HG02763 (cell line): ENCODE data around the gene ANXA11.
"Not testable (repeated sequence)": the region's sequence is repeated elsewhere in the genome, so short reads cannot be mapped to it uniquely, and the experiment has no call there.

Experiments used
- ATAC-seq: cut with Tn5 transposase; IDR thresholded peaks from one replicate; pipeline ENCODE4 v1.9.1; 2021; ENCODE audit warnings: mild to moderate bottlenecking, moderate library complexity; ENCODE audit not compliant: unreplicated experiment

ANXA11 gene

DNA sequence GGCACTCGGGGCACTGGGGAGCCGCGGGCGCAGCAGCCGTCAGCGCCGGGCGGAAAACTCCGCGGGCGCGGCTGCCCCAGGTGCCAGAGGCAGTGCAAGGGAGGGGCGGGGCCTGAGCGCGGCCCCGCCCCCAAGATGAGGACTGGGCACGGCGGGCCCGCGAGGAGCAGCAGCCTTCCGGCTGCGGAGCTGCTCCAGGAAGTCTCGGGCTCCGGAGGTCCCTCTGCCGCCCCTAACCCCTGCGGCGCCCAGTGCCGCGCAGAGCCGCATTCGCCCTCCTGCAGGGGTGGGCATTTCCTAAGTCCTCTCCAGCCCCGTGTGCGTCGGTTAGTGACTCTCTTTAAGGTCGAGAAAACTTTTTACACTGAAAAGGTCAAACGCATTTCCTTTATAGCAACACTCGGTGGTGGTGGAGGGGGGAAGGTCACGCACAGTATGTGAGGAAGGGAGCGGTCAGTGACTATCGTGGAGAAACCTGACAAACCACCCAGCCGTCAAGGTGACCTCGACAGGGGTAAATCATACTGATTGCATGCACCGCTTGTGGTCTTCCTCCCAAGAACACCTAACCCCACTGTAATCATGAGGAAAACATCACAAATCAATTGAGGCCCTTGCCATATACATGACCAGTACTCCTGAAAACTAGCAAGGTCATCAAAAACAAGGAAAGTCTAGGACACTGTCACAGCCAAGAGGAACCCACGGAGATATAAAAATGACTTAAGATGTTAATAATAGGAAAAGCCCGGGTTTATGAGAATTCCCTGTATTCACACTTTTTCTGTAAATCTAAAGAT lies at the start of gene ANXA11:
Gene ANXA11 (minus strand): TSS at position 61 of the 800 bp plus-strand sequence. CDS start 32,676 bp downstream, outside the sequence.
- peak; percentile 81 for ATAC-seq

DNA sequence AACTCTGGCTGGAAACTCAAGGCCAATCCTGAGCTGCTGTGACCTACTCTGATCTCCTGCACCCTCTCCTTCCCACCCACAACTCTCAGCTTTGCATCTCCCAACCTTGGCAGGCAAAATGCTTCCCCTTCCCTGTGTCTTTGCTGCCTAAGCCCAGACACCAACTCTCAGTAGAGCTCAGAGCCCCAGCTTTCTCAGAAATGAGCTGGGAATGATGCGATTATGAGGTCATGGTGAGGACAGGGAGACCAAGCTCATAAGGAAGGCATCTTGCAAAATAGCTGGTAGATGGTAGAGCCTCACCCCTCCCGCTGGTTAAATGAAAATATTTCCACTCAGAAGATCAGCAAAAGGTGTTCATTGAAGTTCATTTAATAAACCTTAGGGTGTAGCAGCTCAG lies 49.4 kb upstream of the ANXA11 start:
- ATAC-seq, result not testable (repeated sequence)

DNA sequence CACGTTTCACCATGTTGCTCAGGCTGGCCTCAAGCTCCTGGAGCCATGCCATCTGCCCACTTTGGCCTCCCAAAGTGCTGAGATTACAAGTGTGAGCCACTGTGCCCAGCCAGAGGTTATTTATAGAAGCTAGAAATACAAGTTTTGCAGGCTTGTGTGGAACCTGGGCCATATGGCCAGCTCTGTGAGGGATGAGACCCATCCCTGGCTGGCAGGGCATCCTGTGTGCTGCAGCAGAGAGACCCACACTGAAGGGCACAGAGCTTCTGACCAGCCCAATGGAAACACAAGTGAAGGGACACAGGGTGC lies 48.6 kb upstream of the ANXA11 start:
- ATAC-seq, result peak; percentile 7

DNA sequence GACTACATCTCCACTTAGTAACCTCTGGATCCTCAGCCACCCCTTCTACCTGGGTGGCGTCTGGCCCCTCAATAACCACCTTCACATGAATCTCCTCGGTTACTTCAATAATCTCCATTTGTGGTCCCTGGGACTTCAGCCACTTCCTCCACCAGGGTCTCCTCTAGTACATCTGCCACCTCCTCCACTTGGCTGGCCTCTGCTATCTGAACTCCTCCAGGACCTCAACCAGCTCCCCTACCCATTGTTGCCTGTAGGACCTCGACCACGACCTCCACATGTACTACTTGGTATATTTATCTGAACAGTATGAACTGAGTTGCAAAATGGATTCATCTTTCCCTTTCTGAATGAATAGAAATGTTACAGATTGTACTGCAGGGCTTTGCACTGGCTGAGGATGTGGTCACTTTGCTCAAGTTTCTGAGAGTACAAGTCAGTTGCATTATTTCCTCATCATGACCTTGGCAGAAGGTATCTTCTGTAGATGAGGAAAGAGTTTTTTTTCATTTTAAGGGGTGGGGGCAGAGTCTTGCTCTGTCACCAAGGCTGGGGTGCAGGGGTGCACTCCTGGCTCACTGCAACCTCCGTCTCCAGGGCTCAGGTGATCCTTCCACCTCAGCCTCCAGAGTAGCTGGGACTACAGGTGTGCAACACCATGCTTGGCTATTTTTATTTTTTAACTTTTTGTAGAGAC lies 48.1 kb upstream of the ANXA11 start:
- ATAC-seq, result peak; percentile 67

DNA sequence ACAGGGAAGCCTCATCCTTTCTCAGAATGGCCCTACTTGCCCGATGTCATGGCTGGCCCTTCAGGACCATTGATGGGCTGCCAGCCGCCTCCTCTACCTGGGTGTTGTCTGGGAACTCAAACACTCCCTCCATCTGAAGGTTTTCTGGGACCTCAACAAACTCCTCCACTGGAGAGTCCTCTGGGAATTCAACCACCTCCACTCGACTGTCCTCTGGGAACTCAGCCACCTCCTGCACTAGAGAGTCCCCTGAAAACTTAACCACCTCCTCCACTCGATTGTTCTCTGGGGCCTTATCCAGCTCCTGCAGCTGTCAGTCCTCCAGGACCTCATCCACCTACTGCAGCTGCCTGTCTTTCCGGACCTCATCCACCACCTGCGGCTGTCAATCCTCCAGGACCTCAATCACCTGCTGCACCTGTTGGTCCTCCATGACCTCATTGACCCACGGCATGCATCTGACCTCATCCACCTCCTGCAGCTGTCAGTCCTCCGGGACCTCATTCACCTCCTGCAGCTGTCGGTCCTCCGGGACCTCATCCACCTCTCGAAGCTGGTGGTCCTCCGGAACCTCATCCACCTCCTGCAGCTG lies 47.1 kb upstream of the ANXA11 start:
- ATAC-seq, result no peak

DNA sequence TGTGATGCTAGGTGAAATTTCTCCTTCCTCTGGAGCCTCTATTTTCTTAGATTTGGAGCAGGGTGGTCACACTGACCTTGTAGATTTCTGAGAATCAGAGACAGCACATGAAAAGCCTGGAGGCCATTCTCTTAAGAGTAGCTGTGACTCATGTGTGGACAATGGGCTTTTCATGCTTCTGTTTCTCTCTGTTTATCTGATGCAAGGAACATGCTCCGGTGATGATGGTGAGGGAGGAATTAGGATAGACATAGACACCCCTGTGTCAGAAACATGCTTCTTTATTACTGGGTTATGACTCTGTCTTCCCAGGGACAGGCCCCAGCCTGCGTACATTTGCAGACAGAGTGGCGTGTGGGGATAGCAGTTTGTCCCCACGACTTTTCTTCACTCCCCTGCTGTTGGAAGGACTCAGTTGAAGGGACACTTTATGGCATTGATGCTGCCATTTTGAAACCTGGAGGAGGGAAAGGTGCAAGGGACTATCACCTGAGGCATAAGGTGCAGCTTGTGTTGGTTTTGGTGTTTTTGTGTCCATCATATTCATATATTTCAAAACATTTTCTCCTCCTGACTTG lies 46.5 kb upstream of the ANXA11 start:
- not testable (repeated sequence) for ATAC-seq

DNA sequence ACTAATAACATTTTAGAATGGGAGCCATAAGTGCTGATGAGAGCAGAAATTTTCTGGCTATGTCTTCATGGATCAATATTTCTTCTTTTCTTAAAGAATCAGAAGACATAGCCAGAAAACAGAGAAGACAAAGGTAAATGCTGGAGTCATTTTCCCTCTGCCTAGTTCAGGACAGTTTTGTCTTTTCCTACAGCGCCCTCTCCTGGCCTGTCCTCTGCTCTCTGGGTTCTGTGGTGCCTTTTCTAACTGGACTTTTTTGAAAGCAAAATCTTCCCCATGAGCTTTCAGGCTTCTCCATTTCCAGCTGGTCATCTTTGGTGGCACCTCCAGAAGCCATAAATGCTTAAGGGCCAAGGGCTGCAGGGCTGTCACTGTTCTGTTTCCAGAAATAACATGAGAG lies 45.1 kb upstream of the ANXA11 start:
- ATAC-seq, result not testable (repeated sequence)

DNA sequence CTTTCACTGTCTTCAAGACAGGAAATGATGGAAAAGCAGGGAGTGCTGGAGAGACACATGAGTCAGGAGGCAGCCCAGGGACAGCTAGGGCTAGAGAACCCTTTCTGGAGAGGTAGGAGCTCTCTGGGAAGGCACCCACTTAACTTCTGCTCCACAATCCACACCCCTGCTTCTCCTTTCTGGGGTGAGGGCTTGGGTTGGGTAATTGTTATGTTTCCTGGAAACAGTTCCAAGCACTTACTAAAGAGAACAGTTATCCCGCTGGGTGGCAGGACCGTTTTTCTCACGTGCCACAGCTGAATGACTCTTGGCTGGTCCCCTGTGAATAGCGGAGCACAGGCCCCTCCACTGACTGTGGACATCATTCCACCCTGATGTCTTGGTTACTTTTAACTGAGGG lies 44.6 kb upstream of the ANXA11 start:
- ATAC-seq, result not testable (repeated sequence)

DNA sequence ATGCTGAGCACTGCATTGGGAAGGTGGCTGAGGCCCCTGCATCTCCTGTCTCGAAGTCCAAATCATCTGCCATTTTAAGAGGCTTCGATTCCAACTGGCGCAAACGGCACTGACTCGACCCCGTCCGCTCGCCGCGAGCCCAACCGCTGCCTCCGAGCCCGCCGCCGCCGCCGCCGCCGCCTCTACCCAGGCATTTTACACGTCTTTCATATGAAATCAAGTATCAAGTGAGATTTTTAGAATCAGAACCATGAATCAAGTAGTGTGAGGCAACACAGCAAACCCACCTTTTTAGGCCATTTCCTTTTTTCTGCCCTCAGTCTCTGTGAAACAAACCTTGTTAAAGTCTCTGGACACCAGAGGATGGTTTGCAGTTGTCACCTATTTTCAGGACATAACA lies 42.3 kb upstream of the ANXA11 start:
- ATAC-seq, result not testable (repeated sequence)

DNA sequence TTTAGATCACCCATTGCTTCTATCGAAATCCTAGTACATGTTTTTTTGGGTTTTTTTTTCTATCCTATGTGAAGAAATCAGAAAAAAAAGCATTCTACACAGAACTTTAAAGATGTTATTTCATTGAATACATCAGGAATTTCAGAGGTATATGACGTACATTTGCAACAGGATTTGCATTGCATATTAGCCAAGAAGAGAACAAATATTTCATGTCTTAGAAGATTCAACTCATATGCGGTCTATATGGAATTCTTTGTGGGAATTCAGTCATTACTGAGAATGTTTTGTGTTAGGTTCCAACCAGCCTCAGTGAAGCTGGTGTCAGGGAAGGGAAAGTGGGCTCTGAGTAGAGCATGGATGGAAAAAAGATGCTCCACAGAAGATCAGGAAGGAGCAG lies 39.0 kb upstream of the ANXA11 start:
- not testable (repeated sequence) for ATAC-seq

DNA sequence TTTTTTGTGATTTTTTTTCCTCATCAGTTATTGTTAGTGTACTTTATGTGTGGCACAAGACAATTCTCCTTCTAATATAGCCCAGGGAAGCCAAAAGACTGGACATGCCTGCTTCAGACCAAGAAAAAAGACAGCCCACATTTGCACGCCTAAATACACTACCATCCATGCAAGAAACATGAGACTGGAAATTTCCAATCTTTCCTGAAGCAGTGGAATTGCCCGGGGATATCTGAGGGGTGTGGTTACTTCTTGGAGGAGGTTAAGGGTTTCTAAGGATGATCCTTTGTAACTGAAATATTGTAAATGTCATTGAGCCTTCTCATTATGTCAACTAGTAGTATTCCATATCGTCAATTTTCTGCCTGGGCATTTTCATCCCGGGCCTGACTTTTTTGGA lies 37.0 kb upstream of the ANXA11 start:
- ATAC-seq, result not testable (repeated sequence)

DNA sequence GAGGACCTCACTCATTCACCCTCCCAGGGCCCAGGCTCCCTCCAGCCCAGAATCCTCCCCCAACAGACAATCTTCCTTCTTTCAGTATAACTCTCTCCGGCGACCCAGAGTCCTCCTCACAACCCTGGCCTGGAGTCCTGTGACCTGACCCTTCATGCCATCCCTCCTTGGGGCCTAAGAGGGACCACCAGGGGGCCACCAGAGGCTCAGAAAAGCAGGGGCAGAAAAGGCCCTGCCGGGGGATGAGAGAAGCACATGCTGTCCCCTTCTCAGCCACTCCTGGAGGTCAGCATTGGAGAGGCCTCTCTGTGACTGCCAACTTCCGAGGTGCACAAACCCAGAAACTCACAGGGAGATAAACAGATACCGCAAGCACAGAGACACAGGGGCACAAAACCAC lies 31.1 kb upstream of the ANXA11 start:
- not testable (repeated sequence) for ATAC-seq

DNA sequence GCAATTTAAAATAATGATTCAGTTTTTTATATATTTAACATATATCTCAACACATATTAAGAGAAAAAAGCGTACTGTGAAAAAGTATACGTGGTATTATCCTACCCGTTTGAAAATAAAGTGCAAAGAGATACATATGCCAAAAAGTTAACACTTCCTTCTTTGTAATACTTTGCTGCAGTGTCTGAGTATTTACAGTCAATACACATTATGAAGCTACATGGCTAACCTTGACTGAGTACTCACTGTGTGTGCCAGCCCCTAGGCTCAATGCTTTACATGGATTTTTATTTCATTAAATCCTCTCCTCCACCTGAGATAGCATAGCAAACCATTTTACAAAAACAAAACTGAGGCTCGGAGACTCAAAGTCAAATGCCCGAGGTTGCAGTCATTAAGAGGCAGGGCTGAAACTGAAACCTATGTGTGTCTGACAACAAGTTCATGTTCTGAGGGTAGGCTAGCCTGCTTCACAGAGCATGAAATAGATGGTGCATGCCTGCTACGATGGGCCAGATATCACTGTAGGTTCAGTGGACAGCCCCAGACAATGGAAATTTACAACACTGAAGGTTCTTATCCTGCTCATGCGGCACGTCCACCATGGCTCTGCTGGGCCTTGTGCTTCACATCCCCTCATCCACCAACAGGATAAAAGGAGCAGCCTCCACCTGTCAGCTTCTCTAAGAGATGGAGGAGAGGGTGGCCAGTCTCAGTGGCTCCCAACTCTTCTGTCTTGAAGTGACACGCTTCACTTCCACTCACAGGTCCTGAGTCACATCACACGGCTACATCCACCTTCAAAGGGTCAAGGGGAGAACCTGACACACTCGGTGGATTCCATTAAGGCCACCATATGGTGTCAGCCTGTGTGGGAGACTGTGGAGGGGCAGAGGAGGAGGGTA lies 29.2 kb upstream of the ANXA11 start:
- ATAC-seq, result peak; percentile 100

DNA sequence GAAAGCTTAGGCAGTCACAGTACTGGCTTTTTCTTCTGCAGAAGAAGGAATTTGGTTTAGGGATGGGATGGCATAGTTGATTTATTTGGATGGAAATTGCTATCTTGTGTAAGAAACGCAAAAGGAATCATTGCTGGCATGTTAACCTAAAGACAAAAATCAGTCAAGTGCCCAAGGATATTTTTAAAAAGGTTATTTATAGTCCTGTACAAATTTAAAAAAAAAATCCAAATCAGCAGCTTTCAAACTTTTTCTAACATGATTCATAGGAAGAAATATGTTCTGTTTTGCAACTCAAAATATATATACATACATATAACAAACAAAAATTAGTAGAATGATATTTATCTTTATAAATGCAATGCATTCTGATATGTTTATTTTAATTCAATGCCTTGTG lies 28.5 kb upstream of the ANXA11 start:
- not testable (repeated sequence) for ATAC-seq

DNA sequence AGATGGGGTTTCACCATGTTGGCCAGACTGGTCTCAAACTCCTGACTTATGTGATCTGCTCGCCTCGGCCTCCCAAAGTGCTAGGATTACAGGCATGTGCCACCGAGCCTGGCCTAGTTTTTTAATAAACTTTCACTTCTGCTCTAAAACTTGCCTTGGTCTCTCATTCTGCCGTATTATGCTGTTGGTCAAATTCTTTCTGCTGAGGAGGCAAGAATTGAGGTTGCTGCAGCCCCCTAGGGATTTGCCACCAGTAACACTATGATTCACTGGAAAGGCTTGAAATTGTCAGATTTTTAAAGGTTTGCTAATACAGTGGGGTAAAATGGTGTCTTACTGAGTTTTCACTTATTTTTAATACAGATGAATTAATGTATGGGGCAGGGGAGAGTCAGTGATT lies 21.4 kb upstream of the ANXA11 start:
- not testable (repeated sequence) for ATAC-seq

DNA sequence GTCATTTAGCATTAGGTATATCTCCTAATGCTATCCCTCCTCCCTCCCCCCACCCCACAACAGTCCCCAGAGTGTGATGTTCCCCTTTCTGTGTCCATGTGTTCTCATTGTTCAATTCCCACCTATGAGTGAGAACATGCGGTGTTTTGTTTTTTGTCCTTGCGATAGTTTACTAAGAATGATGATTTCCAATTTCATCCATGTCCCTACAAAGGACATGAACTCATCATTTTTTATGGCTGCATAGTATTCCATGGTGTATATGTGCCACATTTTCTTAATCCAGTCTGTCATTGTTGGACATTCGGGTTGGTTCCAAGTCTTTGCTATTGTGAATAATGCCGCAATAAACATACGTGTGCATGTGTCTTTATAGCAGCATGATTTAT lies 17.7 kb upstream of the ANXA11 start:
- not testable (repeated sequence) for ATAC-seq

DNA sequence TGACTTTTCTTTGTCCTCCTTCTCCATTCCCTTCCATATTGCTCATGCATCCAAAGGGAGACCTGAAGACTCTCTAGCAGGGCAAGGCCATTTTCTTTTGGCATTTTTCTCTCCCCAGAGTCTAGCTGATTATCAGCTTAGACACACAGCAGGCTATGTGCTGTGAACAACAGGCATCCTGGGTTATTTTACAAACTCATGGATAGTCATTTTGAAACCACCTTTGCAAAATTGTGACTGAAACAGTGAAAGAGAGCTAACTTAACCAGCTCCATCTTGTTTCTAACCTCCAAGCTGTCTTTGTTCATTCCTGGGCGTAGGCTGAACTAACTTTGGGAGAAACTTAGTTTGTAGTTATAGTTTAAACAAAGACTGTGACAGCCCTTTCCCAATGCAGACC lies 13.5 kb upstream of the ANXA11 start:
- peak; percentile 87 for ATAC-seq

DNA sequence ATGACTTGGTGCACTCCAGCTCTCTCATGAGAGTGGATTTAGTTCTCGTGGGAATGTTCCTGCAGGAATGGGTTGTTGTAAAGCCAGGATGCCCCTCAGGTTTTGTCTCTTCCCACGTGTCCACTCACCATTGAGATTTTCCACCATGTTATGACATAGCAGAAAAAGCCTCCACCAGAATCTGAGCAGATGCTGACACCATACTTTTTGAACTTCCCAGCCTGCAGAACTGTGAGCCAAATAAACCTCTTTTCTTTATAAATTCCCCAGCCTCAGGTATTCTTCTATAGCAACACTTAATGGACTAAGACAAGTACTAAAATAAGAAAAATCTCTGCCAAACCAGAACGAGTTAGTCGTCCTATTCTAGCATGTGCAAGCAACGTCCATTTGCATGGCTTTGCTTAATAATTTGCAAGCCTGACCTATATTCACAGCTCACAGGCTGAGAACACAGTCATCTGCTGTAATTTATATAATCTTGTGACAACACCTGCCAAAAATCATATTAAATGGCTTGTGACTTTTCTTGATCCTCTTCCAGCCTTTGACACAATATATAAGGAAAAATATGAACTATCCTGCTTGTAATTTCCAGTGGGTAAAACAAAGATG lies 9.1 kb upstream of the ANXA11 start:
- not testable (repeated sequence) for ATAC-seq

DNA sequence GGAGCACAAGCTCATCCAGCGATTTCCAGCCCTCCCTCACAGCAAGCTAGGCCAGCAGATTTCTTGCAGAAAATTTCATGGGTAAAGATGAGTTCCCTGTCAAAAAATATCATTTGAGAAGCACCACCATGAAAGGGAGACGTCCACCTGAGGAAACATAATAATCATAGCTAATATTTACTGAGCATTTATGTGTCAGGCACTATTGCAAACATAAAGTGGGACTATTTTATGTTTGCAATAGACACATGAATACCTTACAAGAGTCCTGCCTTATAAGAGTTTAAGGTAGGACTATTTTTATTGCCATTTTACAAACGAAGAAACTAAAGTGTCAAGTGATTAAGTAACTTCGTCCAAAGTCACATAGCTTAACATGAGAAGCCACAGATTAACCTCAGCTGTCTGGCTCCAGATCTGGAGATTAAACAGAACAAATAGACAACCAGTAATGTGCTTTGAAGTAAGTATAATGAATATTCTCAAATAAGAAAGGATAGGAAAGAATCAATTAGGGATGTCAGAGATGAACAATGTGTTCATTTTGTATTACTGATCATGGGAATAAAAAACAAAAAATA lies 7.3 kb upstream of the ANXA11 start:
- not testable (repeated sequence) for ATAC-seq

DNA sequence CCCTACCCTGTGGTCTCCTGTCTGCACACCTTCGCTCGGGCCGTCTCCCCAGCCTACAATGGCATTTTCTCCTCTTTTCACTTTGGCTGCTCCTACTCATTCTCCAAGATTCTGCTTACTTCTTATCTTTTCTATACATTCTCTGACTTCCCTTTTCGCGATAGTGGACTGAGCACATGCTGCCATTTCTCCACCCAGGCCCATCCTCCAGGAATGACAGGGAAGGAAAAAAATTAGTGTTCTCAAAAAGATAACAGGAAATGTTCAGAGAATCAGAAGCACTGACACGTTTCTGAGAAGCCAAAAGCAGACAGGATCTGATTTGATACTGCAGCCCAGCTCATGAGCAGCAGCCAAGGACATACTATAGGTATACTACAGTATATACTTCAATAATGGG lies 6.4 kb upstream of the ANXA11 start:
- ATAC-seq, result no peak
